ENCODE measurements around the gene EMC1. TPM values are rescaled to one million over a fixed set of nuclear protein-coding genes. Genes with fewer than 3 reads are reported as not detected.
"Not testable (repeated sequence)": the region's sequence is repeated elsewhere in the genome, so short reads cannot be mapped to it uniquely, and the experiment has no call there.

EMC1 gene
- total and polyA plus RNA-seq, 7 donors, result 1.2 to 46.5 (median 19.6) TPM

- H3K4me3 ChIP-seq, result no peak overlapping the region
- TF ChIP-seq EP300 (IDR thresholded peaks at IDR 0.05) (no peak), POLR2AphosphoS5 (IDR thresholded peaks at IDR 0.05) (no peak), POLR2A (IDR thresholded peaks at IDR 0.05) (no peak)
- TF ChIP-seq, protein P1, sequence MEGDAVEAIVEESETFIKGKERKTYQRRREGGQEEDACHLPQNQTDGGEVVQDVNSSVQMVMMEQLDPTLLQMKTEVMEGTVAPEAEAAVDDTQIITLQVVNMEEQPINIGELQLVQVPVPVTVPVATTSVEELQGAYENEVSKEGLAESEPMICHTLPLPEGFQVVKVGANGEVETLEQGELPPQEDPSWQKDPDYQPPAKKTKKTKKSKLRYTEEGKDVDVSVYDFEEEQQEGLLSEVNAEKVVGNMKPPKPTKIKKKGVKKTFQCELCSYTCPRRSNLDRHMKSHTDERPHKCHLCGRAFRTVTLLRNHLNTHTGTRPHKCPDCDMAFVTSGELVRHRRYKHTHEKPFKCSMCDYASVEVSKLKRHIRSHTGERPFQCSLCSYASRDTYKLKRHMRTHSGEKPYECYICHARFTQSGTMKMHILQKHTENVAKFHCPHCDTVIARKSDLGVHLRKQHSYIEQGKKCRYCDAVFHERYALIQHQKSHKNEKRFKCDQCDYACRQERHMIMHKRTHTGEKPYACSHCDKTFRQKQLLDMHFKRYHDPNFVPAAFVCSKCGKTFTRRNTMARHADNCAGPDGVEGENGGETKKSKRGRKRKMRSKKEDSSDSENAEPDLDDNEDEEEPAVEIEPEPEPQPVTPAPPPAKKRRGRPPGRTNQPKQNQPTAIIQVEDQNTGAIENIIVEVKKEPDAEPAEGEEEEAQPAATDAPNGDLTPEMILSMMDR (IDR thresholded peaks at IDR 0.05), result no peak
- H3K36me3 ChIP-seq, result no peaks in the 10 kb centered on the region
- H3K9me3 ChIP-seq, result no peaks in the 10 kb centered on the region
- no peak overlapping the region for H3K27ac ChIP-seq
- no peaks in the 10 kb centered on the region for H3K27me3 ChIP-seq
- WGBS, 2 donors, result 24 to 76% methylated on average over 13 of the region's 13 CpGs
- peak; percentile 50 for DNase-seq
- H3K4me1 ChIP-seq, result peaks cover 0 to 10% (median 3%) of the 10 kb centered on the region in 4 donors
- intact Hi-C loops (cut with DNase I), result no loop called here
Measured at GRCh38 chr1:19287436-19288185, 36.3 kb upstream of the EMC1 start.

- H3K4me3 ChIP-seq; H3K9me3 ChIP-seq; H3K27ac ChIP-seq; H3K4me1 ChIP-seq; H3K36me3 ChIP-seq; H3K27me3 ChIP-seq; intact Hi-C loops (cut with DNase I): not testable (repeated sequence)
- WGBS, 2 donors, result 49 to 70% methylated on average over 3 of the region's 3 CpGs
- peak; percentile 53 for DNase-seq
Measured at GRCh38 chr1:19285807-19286206, 34.5 kb upstream of the EMC1 start.

DNA sequence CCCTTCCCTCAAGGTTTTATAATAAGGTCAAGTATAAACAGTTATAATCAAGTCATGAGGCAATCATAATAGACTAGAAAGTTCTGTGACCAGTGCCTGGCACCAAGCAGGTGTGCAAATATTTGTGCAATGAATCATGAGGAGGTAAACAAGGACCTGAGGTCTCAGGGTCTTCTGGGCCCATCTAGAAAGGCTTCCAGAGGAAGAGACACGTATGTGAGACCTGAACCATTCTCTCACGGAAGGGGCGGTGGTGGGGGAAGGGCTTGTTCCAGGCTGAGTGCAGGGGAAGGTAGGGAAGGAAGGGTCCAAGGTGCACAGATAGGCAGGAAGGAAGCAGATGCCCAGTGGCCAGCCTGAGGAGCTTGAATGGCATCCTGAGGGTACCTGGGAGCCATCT is 34.0 kb upstream of the EMC1 start:
- H3K4me1 ChIP-seq; H3K27me3 ChIP-seq; H3K27ac ChIP-seq; intact Hi-C loops (cut with DNase I); H3K9me3 ChIP-seq; H3K4me3 ChIP-seq; H3K36me3 ChIP-seq: not testable (repeated sequence)
- 71 to 80% methylated on average over 3 of the region's 3 CpGs for WGBS, 2 donors
- DNase-seq, result peak; percentile 8

DNA sequence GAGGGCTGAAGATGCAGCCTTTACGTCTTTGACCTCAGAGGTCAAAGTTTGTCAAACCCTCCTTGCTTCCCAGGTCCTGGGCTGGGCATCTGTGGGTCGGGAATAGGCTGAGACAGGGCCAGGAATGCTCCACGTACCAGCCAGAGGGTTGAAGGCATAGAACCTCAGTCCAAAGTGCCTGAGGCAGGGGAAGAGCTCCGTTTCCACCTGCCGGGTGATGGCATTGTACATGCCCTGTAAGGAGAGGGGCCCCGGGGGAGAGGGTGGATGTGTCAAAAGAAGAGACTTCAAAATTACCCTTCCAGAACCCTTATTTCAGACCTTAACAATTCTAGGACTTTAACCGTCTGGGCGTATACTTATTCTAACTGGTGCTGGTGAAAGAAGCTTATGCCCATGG is 33.6 kb upstream of the EMC1 start:
- intact Hi-C loops (cut with DNase I), result no loop called here
- Histone ChIP-seq H3K4me3 (no peak overlapping the region), H3K36me3 (no peaks in the 10 kb centered on the region), H3K9me3 (no peaks in the 10 kb centered on the region), H3K27ac (no peak overlapping the region), H3K27me3 (no peaks in the 10 kb centered on the region), H3K4me1 (peaks cover 0 to 10% (median 3%) of the 10 kb centered on the region in 4 donors)
- TF ChIP-seq POLR2AphosphoS5 (IDR thresholded peaks at IDR 0.05), result no peak
- TF ChIP-seq, protein P1 (IDR thresholded peaks at IDR 0.05), result no peak
- TF ChIP-seq POLR2A (IDR thresholded peaks at IDR 0.05), result no peak
- no peak for TF ChIP-seq EP300 (IDR thresholded peaks at IDR 0.05)
- DNase-seq, result peak; percentile 29
- WGBS, 2 donors, result 88 to 92% methylated on average over 8 of the region's 8 CpGs

- H3K27me3 ChIP-seq, result no peaks in the 10 kb centered on the region
- H3K36me3 ChIP-seq, result no peaks in the 10 kb centered on the region
- no peak overlapping the region for H3K4me3 ChIP-seq
- intact Hi-C loops (cut with DNase I), result no loop called here
- TF ChIP-seq, protein P1 (IDR thresholded peaks at IDR 0.05), result no peak
- TF ChIP-seq EP300 (IDR thresholded peaks at IDR 0.05) (no peak), POLR2AphosphoS5 (IDR thresholded peaks at IDR 0.05) (no peak)
- no peak overlapping the region for H3K27ac ChIP-seq
- peak; percentile 33 for DNase-seq
- WGBS, 2 donors, result 96 to 98% methylated on average over 9 of the region's 9 CpGs
- H3K4me1 ChIP-seq, result peaks cover 0 to 7% (median 2%) of the 10 kb centered on the region in 4 donors
- no peaks in the 10 kb centered on the region for H3K9me3 ChIP-seq
Measured at GRCh38 chr1:19283891-19284290, 32.6 kb upstream of the EMC1 start.

- WGBS, 2 donors, result 77 to 92% methylated on average over 5 of the region's 5 CpGs
- H3K4me3 ChIP-seq, result no peak overlapping the region
- H3K27ac ChIP-seq, result no peak overlapping the region
- peaks cover 0 to 16% (median 0%) of the 10 kb centered on the region in 3 donors for H3K27me3 ChIP-seq
- H3K9me3 ChIP-seq, result peaks cover 0 to 1% (median 0%) of the 10 kb centered on the region in 4 donors
- intact Hi-C loops (cut with DNase I), result no loop called here
- peaks cover 0 to 3% (median 0%) of the 10 kb centered on the region in 4 donors for H3K4me1 ChIP-seq
- TF ChIP-seq, protein P1 (IDR thresholded peaks at IDR 0.05), result no peak
- TF ChIP-seq POLR2A (IDR thresholded peaks at IDR 0.05) (no peak), POLR2AphosphoS5 (IDR thresholded peaks at IDR 0.05) (no peak), EP300 (IDR thresholded peaks at IDR 0.05) (no peak)
- no peak for DNase-seq
- H3K36me3 ChIP-seq, result no peaks in the 10 kb centered on the region
Measured at GRCh38 chr1:19274636-19275035, 23.3 kb upstream of the EMC1 start.

DNA sequence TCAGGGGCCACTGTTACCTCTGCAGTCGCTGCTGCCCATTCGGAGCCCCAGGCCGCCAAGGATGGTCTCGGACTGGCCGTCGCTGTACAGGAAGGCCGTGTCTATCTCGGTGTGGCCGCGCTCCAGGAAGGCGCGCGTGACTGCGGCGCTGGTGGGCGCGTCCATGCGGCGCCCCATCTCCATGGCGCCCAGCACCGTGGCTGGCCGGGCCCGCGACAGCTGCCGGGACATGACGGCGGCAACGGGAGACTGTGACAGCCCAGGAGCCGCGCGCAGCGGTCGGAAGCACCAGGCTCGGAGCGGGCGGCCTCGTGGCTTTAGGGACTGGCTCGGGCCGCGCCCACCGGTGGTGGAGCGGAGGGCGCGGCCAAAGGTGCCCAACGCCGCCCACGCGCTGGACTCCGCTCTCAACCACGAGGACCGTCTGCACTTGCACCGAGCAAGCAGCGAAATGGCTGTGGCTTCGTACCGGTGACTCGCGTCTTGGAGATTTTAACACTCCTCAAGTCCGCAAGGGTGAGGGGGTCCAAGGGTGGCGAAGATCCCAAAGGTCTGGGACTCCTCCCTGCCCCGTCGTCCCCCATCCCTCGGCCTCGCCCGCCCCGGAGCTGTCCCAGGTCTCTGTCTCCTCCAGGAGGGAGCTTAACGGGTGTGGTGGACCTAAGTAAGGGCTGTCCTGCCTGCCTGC is 22.7 kb upstream of the EMC1 start:
- DNase-seq; intact Hi-C loops (cut with DNase I); H3K36me3 ChIP-seq; H3K9me3 ChIP-seq; H3K4me1 ChIP-seq; H3K27ac ChIP-seq: not testable (repeated sequence)
- WGBS, 2 donors, result 23 to 33% methylated on average over 58 to 60 of the region's 66 CpGs
- Histone ChIP-seq H3K27me3 (peaks cover 0 to 16% (median 0%) of the 10 kb centered on the region in 3 donors), H3K4me3 (peak overlapping the region in 3 of 4 donors; percentile 5 to 28 (median 21))
